ENCODE results near the gene ARHGAP42. TPM values are rescaled to one million over a fixed set of nuclear protein-coding genes. Genes with fewer than 3 reads are reported as not detected.

The ARHGAP42 gene
- total RNA-seq, 4 donors from 2014 or later, result 7.6 to 22.2 (median 14.6) TPM

DNA sequence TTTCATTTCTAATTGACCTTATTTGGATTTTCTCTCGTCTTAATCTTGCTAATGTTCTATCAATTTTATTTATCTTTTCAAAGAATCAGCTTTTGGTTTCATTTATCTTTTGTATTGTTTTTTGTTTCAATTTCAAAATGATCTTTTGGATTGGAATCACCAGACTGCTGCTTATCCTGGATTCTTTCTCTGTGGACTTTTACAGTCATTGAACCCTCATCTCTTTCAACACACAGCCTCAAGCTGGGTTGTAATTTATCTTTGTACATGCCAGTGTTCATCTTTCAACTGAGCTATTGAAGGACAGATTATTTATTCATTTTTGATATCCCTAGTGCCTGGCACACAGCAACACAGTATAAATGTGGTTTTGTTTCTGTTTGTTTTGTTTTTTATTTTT is 195.9 kb downstream of the ARHGAP42 start:
- intact Hi-C loops (cut with DNase I; ENCODE audit: low total_unique reads), result no loop called here
- no peak for DNase-seq (ENCODE audit: low spot score in 2 of 2)
- 88 to 90% methylated on average over 1 of the region's 1 CpG for WGBS, 2 donors
- TF ChIP-seq POLR2A (IDR thresholded peaks at IDR 0.05) (no peak), CTCF (IDR thresholded peaks at IDR 0.05) (no peak)
- no peak overlapping the region for H3K4me3 ChIP-seq (ENCODE audit: low read depth, poor library complexity, severe bottlenecking)

- 49 to 61% methylated on average over 1 of the region's 1 CpG for WGBS, 2 donors
These were observed 196.7 kb downstream of the ARHGAP42 start for GRCh38 chr11:100883830-100884229.

GRCh38 chr11:100887659-100888058 is 200.6 kb downstream of the ARHGAP42 start:
- no peak overlapping the region for H3K4me3 ChIP-seq (ENCODE audit: low read depth, poor library complexity, severe bottlenecking)
- intact Hi-C loops (cut with DNase I; ENCODE audit: low total_unique reads), result no loop called here
- TF ChIP-seq POLR2A (IDR thresholded peaks at IDR 0.05) (no peak), CTCF (IDR thresholded peaks at IDR 0.05) (no peak)
- WGBS, 2 donors, result 83 to 92% methylated on average over 1 of the region's 1 CpG
- DNase-seq (ENCODE audit: low spot score in 2 of 2), result no peak

More at GRCh38 chr11:100883830-100884229, 196.7 kb downstream of the ARHGAP42 start:
- intact Hi-C loops (cut with DNase I; ENCODE audit: low total_unique reads), result no loop called here
- TF ChIP-seq CTCF (IDR thresholded peaks at IDR 0.05) (no peak), POLR2A (IDR thresholded peaks at IDR 0.05) (no peak)
- no peak for DNase-seq (ENCODE audit: low spot score in 2 of 2)
- H3K4me3 ChIP-seq (ENCODE audit: low read depth, poor library complexity, severe bottlenecking), result no peak overlapping the region

- no peak overlapping the region for H3K4me3 ChIP-seq (ENCODE audit: low read depth, poor library complexity, severe bottlenecking)
- intact Hi-C loops (cut with DNase I; ENCODE audit: low total_unique reads), result no loop called here
- TF ChIP-seq POLR2A (IDR thresholded peaks at IDR 0.05), result no peak
- no peak for TF ChIP-seq CTCF (IDR thresholded peaks at IDR 0.05)
- no peak for DNase-seq (ENCODE audit: low spot score in 2 of 2)
- WGBS, 2 donors, result 91 to 93% methylated on average over 3 of the region's 3 CpGs
These were observed 201.7 kb downstream of the ARHGAP42 start for GRCh38 chr11:100888836-100889235.

DNA sequence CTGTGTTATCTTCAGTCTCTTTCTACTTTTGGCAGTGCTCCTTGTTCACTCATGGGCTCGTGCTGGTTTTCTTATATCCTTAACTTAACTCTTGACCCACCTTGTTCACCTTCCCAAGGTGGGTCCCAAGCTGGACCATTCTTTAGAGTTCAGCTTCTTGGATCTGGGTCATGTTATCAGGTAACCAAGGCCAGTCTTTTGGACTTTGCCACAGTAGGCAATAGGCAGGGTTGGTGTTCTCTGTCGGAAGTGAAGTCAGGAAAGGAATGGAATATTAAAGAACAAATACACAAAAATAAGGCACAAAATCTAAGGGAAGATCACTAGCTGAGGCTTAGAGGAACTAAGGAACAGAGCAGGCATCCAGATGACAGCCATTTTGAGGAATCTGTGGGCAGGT is 202.7 kb downstream of the ARHGAP42 start:
- intact Hi-C loops (cut with DNase I; ENCODE audit: low total_unique reads), result no loop called here
- DNase-seq (ENCODE audit: low spot score in 2 of 2), result no peak
- WGBS, 2 donors, result 85 to 90% methylated on average over 2 of the region's 2 CpGs
- no peak overlapping the region for H3K4me3 ChIP-seq (ENCODE audit: low read depth, poor library complexity, severe bottlenecking)
- no peak for TF ChIP-seq CTCF (IDR thresholded peaks at IDR 0.05)
- TF ChIP-seq POLR2A (IDR thresholded peaks at IDR 0.05), result no peak

DNA sequence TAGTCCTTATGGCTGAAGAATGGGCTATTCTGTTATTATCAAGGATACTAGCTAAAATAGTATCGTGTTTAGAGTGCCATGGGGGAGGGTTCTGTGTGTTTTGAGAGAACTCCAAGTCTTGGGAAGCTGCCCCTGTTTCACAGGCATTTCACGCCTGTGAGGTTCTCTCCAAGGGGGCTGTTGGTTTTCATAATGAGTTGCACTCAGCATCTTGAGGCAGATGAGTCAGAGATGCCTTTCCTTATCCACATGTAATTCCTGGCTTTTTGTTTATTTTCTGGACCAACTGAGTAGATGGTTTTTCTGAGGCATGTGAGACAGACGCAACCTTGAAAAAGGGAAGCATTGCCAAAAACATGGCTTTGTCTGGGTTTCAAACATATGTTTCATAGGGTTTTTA is 203.7 kb downstream of the ARHGAP42 start:
- 62 to 73% methylated on average over 3 of the region's 3 CpGs for WGBS, 2 donors
- DNase-seq (ENCODE audit: low spot score in 2 of 2), result no peak
- H3K4me3 ChIP-seq (ENCODE audit: low read depth, poor library complexity, severe bottlenecking), result no peak overlapping the region
- intact Hi-C loops (cut with DNase I; ENCODE audit: low total_unique reads), result no loop called here
- no peak for TF ChIP-seq POLR2A (IDR thresholded peaks at IDR 0.05)
- no peak for TF ChIP-seq CTCF (IDR thresholded peaks at IDR 0.05)
